Sigmoid colon (tissue), 4 donors: Measurements from ENCODE around the gene RAMP1.

ENCODE experiments used
- EP300 ChIP-seq, 4 donors: sonication (generic); formaldehyde crosslinking; IDR thresholded peaks; one replicate each; pipeline ENCODE4 v1.6.1; 2017; ENCODE audit warnings: antibody characterized with exemption in 4 of 4
- POLR2A ChIP-seq, 2 donors: fragments of 450-650 bp; IDR thresholded peaks; one replicate each; pipeline ENCODE4 v1.6.1; 2016; ENCODE audit warnings: antibody characterized with exemption in 2 of 2, mild to moderate bottlenecking in 2 of 2, moderate library complexity in 2 of 2
- POLR2AphosphoS5 ChIP-seq, 4 donors: sonication (generic); formaldehyde crosslinking; IDR thresholded peaks; one replicate each; pipeline ENCODE4 v1.6.1; 2017; ENCODE audit warnings: antibody characterized with exemption in 4 of 4
- TF ChIP-seq, protein P1 (sequence below), 4 experiments: fragments of 450-650 bp in 3 of 4; fragments of 200-600 bp in 1 of 4; IDR thresholded peaks; one replicate each; pipeline ENCODE4 v1.5.1; 2016 to 2019; ENCODE audit warnings: antibody characterized with exemption in 4 of 4, mild to moderate bottlenecking in 3 of 4, moderate library complexity in 2 of 4

DNA sequence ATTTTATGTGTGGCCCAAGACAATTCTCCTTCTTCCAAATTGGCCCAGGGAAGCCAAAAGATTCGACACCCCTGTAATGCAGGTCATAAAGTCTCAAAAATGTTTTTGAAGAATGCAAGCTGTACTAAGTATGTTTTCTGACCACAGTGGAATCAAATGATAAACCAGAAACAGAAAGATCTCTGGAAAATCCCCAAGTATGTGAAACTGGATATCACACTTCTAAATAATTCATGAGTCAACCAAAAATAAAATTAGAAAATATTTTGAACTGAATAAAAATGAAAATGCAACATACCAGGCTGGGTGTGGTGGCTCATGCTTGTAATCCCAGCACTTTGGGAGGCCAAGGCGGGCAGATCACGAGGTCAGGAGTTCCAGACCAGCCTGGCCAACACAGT, 73.3 kb downstream of the RAMP1 start:
- TF ChIP-seq, protein P1, sequence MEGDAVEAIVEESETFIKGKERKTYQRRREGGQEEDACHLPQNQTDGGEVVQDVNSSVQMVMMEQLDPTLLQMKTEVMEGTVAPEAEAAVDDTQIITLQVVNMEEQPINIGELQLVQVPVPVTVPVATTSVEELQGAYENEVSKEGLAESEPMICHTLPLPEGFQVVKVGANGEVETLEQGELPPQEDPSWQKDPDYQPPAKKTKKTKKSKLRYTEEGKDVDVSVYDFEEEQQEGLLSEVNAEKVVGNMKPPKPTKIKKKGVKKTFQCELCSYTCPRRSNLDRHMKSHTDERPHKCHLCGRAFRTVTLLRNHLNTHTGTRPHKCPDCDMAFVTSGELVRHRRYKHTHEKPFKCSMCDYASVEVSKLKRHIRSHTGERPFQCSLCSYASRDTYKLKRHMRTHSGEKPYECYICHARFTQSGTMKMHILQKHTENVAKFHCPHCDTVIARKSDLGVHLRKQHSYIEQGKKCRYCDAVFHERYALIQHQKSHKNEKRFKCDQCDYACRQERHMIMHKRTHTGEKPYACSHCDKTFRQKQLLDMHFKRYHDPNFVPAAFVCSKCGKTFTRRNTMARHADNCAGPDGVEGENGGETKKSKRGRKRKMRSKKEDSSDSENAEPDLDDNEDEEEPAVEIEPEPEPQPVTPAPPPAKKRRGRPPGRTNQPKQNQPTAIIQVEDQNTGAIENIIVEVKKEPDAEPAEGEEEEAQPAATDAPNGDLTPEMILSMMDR (IDR thresholded peaks at IDR 0.05): no peak
- TF ChIP-seq POLR2AphosphoS5 (IDR thresholded peaks at IDR 0.05) (peak in 1 of 4 donors; percentile 14), POLR2A (IDR thresholded peaks at IDR 0.05) (no peak), EP300 (IDR thresholded peaks at IDR 0.05) (no peak)
